Endothelial cell of umbilical vein (primary cell): ENCODE data around the gene CTXND1. TPM values are rescaled to one million over a fixed set of nuclear protein-coding genes. Genes with fewer than 3 reads are reported as not detected.
"Not testable (repeated sequence)": the region's sequence is repeated elsewhere in the genome, so short reads cannot be mapped to it uniquely, and the experiment has no call there.

Source experiments
- BruUV-seq: library from RNA; stranded (reverse); fragments of 400-500 nt; replicated peaks from 2 replicates; lab custom pipeline; 2021; lab: Mats Ljungman, UMichigan
- CTCF ChIA-PET: fragments of 300-600, 350-600 bp; sonication (Branson Sonifier 250); formaldehyde crosslinking; loops from one replicate; lab custom pipeline; 2021; ENCODE audit warnings: antibody characterized with exemption, inconsistent platforms; lab: Charles Lee
- POLR2A ChIA-PET: fragments of 300-600, 350-600 bp; sonication (Branson Sonifier 250); formaldehyde crosslinking; loops from one replicate; lab custom pipeline; 2021; ENCODE audit warnings: antibody characterized with exemption, inconsistent platforms; lab: Charles Lee
- DNase-seq: peaks from one replicate; pipeline ENCODE4 v3.0.0-alpha.2; 2011; ENCODE audit warnings: low read depth, low spot score
- FAIRE-seq: peaks from 2 replicates; lab custom pipeline; 2011; peaks lifted over from hg19 to GRCh38; lab: Jason Lieb, UNC
- H2AFZ ChIP-seq: 2 replicates; pipeline ENCODE4 v1.6.0; 2012; ENCODE audit warnings: low read depth, low read length, control low read depth, inconsistent platforms
- H3K27ac ChIP-seq: 2 replicates; pipeline ENCODE4 v1.5.1; 2011; ENCODE audit warnings: low read depth, mild to moderate bottlenecking, control low read depth, low read length, moderate library complexity; ENCODE audit not compliant: insufficient read depth
- H3K27me3 ChIP-seq, 2 experiments: 2 replicates each; pipeline versions ENCODE4 v1.6.0 to v1.6.1; 2011; ENCODE audit warnings: low read length in 2 of 2, mixed read lengths in 1 of 2; ENCODE audit not compliant: control insufficient read depth in 2 of 2, insufficient read depth in 2 of 2
- H3K36me3 ChIP-seq, 2 experiments: 2 replicates in 1 of 2; 3 replicates in 1 of 2; pipeline ENCODE4 v1.5.1; 2011; ENCODE audit warnings: low read length in 2 of 2, mild to moderate bottlenecking in 1 of 2, moderate library complexity in 1 of 2; ENCODE audit not compliant: control insufficient read depth in 2 of 2, insufficient read depth in 2 of 2; ENCODE audit errors: extremely low read depth in 1 of 2
- H3K4me1 ChIP-seq: 3 replicates; pipeline ENCODE4 v1.5.1; 2011; ENCODE audit warnings: mild to moderate bottlenecking, low read length; ENCODE audit not compliant: control insufficient read depth, insufficient read depth; ENCODE audit errors: extremely low read depth
- H3K4me2 ChIP-seq: 2 replicates; pipeline ENCODE4 v1.6.1; 2011; ENCODE audit warnings: low read length, control low read depth, mixed read lengths; ENCODE audit not compliant: insufficient read depth
- H3K4me3 ChIP-seq, 3 experiments: fragments of 200-600 bp in 1 of 3; sonication (generic), shearing (Covaris generic) in 1 of 3; replicated peaks in 1 of 3; 2 replicates each; pipeline ENCODE4 v1.5.1; 2011 to 2016; ENCODE audit warnings: control low read depth in 3 of 3, low read length in 3 of 3, mild to moderate bottlenecking in 2 of 3, inconsistent platforms in 1 of 3, low read depth in 1 of 3, moderate library complexity in 1 of 3; ENCODE audit not compliant: insufficient read depth in 1 of 3
- H3K79me2 ChIP-seq: 2 replicates; pipeline ENCODE4 v1.6.0; 2012; ENCODE audit warnings: low read length, inconsistent platforms; ENCODE audit not compliant: control insufficient read depth, insufficient read depth
- H3K9ac ChIP-seq: replicated peaks from 2 replicates; pipeline ENCODE3; 2011; ENCODE audit warnings: low read length, control low read depth; ENCODE audit not compliant: insufficient read depth; ENCODE audit errors: extremely low read depth
- H3K9me1 ChIP-seq: replicated peaks from 3 replicates; pipeline ENCODE4 v1.6.0; 2011; ENCODE audit warnings: mild to moderate bottlenecking, low read length; ENCODE audit not compliant: control insufficient read depth, insufficient read depth; ENCODE audit errors: extremely low read depth
- H3K9me3 ChIP-seq: replicated peaks from 2 replicates; pipeline ENCODE4 v1.5.1; 2012; ENCODE audit warnings: low read length, inconsistent platforms; ENCODE audit not compliant: control insufficient read depth, insufficient read depth
- H4K20me1 ChIP-seq: replicated peaks from 2 replicates; pipeline ENCODE3; 2011; ENCODE audit warnings: mild to moderate bottlenecking, low read length; ENCODE audit not compliant: control insufficient read depth, insufficient read depth; ENCODE audit errors: extremely low read depth
- EZH2 ChIP-seq: IDR thresholded peaks from 2 replicates; pipeline ENCODE4 v1.6.1; 2012; ENCODE audit warnings: borderline replicate concordance, low read depth, mild to moderate bottlenecking, moderate library complexity, low read length, inconsistent platforms; ENCODE audit not compliant: severe bottlenecking
- FOS ChIP-seq: IDR thresholded peaks from 2 replicates; pipeline ENCODE4 v1.6.1; 2011; ENCODE audit warnings: mild to moderate bottlenecking, low read length, moderate library complexity, borderline replicate concordance; ENCODE audit not compliant: insufficient read depth
- GATA2 ChIP-seq: IDR thresholded peaks from 2 replicates; pipeline ENCODE4 v1.7.0; 2011; ENCODE audit warnings: low read depth, mild to moderate bottlenecking, moderate library complexity, mixed read lengths, low read length; ENCODE audit not compliant: insufficient read length, insufficient read depth
- JUN ChIP-seq: IDR thresholded peaks from 2 replicates; pipeline ENCODE4 v1.6.1; 2011; ENCODE audit warnings: borderline replicate concordance, low read depth; ENCODE audit not compliant: insufficient read length, insufficient read depth
- MYC ChIP-seq: IDR thresholded peaks from one replicate; pipeline ENCODE4 v1.6.1; 2011; ENCODE audit warnings: mild to moderate bottlenecking, low read depth, low read length
- dilution Hi-C: fragments of 300-500 bp; cut with MboI; formaldehyde crosslinking; loops from one replicate; pipeline ENCODE4 v1.15.0; 2019; ENCODE audit warnings: low sequenced_read_pairs; ENCODE audit not compliant: extremely low pct_ligation_motif_present
- intact Hi-C: fragments of 100-400 bp; cut with micrococcal nuclease; formaldehyde crosslinking; loops from one replicate; pipeline ENCODE4 v1.10.0; 2022
- polyA plus RNA-seq, 4 experiments: library from polyadenylated mRNA; depleted of rRNA in 3 of 4; stranded (reverse) in 3 of 4; unstranded in 1 of 4; fragments of >200 nt; gene quantifications; 2 replicates each; pipeline versions ENCODE4 v1.2.1 to v1.2.3, GENCODE V29; 2011 to 2012; ENCODE audit warnings: missing spikeins in 1 of 4
- total RNA-seq: library from RNA; stranded (reverse); gene quantifications from 2 replicates; pipeline ENCODE4 v1.2.3, GENCODE V29; 2021
- TF ChIP-seq, protein P1 (sequence below): IDR thresholded peaks from 2 replicates; pipeline ENCODE4 v1.6.1; 2011; ENCODE audit not compliant: insufficient read depth, insufficient read length

Gene CTXND1
- total and polyA plus RNA-seq, 2 donors (not counting 3 experiments of a cell fraction or from before 2014, with no cell fraction given), result not detected

- Histone ChIP-seq H3K36me3 (no peaks in the 10 kb centered on the region), H3K9me3 (no peaks in the 10 kb centered on the region), H3K27me3 (no peaks in the 10 kb centered on the region), H3K4me2 (no peak overlapping the region), H3K27ac (no peak overlapping the region), H3K79me2 (no peaks in the 10 kb centered on the region), H2AFZ (no peak overlapping the region), H4K20me1 (no peaks in the 10 kb centered on the region), H3K4me1 (no peaks in the 10 kb centered on the region), H3K9ac (no peak overlapping the region), H3K9me1 (no peaks in the 10 kb centered on the region), H3K4me3 (no peak overlapping the region)
- DNase-seq, result no peak
- TF ChIP-seq EZH2 (no peak), GATA2 (no peak), FOS (no peak), MYC (no peak), JUN (no peak)
- TF ChIP-seq, protein P1, sequence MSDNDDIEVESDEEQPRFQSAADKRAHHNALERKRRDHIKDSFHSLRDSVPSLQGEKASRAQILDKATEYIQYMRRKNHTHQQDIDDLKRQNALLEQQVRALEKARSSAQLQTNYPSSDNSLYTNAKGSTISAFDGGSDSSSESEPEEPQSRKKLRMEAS, result no peak
- intact Hi-C loops, result no loop called here
- BruUV-seq, result no TSS peak
- CTCF ChIA-PET, result no interaction called here
- dilution Hi-C loops, result no loop called here
- POLR2A ChIA-PET, result no interaction called here
- no peak for FAIRE-seq
These were observed 49.5 kb upstream of the CTXND1 start for GRCh38 chr15:80301472-80301871.

- H3K9me3 ChIP-seq, H3K79me2 ChIP-seq, H3K4me3 ChIP-seq, POLR2A ChIA-PET, H2AFZ ChIP-seq, H4K20me1 ChIP-seq, H3K4me2 ChIP-seq, H3K4me1 ChIP-seq, dilution Hi-C loops, H3K36me3 ChIP-seq, FAIRE-seq, H3K9me1 ChIP-seq, H3K27ac ChIP-seq, intact Hi-C loops, BruUV-seq, DNase-seq, H3K9ac ChIP-seq, H3K27me3 ChIP-seq, CTCF ChIA-PET: not testable (repeated sequence)
These were observed 43.8 kb upstream of the CTXND1 start for GRCh38 chr15:80295777-80296176.
